Measurements from ENCODE around the gene NFATC4. TPM values are rescaled to one million over a fixed set of nuclear protein-coding genes. Genes with fewer than 3 reads are reported as not detected.

NFATC4 gene
- total and polyA plus RNA-seq, 9 donors, result 25.9 to 288 (median 157) TPM

DNA sequence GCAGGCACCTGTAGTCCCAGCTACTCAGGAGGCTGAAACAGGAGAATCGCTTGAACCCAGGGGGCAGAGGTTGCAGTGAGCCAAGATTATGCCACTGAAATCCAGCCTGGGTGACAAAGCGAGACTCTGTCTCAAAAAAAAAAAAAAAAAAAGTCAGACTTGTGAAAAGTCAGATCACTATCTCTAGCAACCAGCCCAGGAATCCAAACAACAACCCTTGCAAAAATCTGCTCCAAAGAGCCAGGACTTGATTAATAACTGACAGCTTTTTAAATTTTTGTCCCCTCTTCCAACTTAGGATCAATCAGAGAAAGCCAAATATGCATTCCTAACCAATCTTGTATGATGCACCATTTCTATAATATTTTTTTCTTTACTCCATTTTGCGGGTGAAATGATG, 7.7 kb upstream of the NFATC4 start:
- intact Hi-C loops (cut with DNase I), result loop anchor here in 2 of 4 donors (5.0 to 10.0 kb wide), 2 partner anchors 33 to 215 kb away; partner anchors contain the start of genes EMC9 (in 1 of the 2), PSME2 (in 1 of the 2) and RNF31 (in 1 of the 2)

DNA sequence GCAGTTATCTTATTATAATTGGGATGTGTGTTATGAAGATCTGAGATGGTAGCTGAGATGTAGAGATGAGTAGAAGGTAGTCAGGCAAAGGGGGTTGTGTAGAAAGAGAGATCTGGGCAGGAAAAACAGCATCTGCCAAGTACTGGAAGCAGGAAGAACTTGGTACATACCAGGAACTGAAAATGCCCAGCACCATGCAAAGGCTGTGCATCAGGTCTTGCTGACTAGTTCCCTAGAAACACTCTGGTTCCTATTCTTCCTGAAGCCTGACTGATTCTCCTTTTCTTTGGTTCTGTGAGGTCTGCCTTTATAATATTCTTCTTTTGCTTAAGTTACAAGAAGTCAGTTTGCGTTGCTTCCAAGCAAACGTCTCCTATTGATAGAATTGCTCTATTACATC, 6.7 kb upstream of the NFATC4 start:
- TF ChIP-seq, protein P1, sequence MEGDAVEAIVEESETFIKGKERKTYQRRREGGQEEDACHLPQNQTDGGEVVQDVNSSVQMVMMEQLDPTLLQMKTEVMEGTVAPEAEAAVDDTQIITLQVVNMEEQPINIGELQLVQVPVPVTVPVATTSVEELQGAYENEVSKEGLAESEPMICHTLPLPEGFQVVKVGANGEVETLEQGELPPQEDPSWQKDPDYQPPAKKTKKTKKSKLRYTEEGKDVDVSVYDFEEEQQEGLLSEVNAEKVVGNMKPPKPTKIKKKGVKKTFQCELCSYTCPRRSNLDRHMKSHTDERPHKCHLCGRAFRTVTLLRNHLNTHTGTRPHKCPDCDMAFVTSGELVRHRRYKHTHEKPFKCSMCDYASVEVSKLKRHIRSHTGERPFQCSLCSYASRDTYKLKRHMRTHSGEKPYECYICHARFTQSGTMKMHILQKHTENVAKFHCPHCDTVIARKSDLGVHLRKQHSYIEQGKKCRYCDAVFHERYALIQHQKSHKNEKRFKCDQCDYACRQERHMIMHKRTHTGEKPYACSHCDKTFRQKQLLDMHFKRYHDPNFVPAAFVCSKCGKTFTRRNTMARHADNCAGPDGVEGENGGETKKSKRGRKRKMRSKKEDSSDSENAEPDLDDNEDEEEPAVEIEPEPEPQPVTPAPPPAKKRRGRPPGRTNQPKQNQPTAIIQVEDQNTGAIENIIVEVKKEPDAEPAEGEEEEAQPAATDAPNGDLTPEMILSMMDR (IDR thresholded peaks at IDR 0.05), result no peak
- no peak for TF ChIP-seq EP300 (IDR thresholded peaks at IDR 0.05)
- Histone ChIP-seq H3K4me3 (no peak overlapping the region), H3K27ac (no peak overlapping the region), H3K9me3 (no peaks in the 10 kb centered on the region), H3K27me3 (no peaks in the 10 kb centered on the region), H3K4me1 (ENCODE audit: insufficient read depth) (no peaks in the 10 kb centered on the region), H3K36me3 (no peaks in the 10 kb centered on the region)
- DNase-seq, result no peak
- intact Hi-C loops (cut with DNase I), result loop anchor here in 2 of 4 donors (5.0 to 10.0 kb wide), 2 partner anchors 34 to 217 kb away; partner anchors contain the start of genes EMC9 (in 1 of the 2), PSME2 (in 1 of the 2) and RNF31 (in 1 of the 2)
- WGBS, 3 donors, result 50 to 58% (median 57%) methylated on average over 2 of the region's 2 CpGs

More for the DNA sequence above, 7.7 kb upstream of the NFATC4 start:
- H3K27me3 ChIP-seq, result no peaks in the 10 kb centered on the region
- no peak overlapping the region for H3K27ac ChIP-seq
- DNase-seq, result no peak
- no peak overlapping the region for H3K4me3 ChIP-seq
- H3K9me3 ChIP-seq, result no peaks in the 10 kb centered on the region
- H3K4me1 ChIP-seq (ENCODE audit: insufficient read depth), result no peaks in the 10 kb centered on the region
- TF ChIP-seq POLR2A (IDR thresholded peaks at IDR 0.05) (no peak), EP300 (IDR thresholded peaks at IDR 0.05) (no peak)
- TF ChIP-seq, protein P1 (IDR thresholded peaks at IDR 0.05), result no peak
- no peaks in the 10 kb centered on the region for H3K36me3 ChIP-seq
- 92 to 97% (median 96%) methylated on average over 3 of the region's 3 CpGs for WGBS, 3 donors

DNA sequence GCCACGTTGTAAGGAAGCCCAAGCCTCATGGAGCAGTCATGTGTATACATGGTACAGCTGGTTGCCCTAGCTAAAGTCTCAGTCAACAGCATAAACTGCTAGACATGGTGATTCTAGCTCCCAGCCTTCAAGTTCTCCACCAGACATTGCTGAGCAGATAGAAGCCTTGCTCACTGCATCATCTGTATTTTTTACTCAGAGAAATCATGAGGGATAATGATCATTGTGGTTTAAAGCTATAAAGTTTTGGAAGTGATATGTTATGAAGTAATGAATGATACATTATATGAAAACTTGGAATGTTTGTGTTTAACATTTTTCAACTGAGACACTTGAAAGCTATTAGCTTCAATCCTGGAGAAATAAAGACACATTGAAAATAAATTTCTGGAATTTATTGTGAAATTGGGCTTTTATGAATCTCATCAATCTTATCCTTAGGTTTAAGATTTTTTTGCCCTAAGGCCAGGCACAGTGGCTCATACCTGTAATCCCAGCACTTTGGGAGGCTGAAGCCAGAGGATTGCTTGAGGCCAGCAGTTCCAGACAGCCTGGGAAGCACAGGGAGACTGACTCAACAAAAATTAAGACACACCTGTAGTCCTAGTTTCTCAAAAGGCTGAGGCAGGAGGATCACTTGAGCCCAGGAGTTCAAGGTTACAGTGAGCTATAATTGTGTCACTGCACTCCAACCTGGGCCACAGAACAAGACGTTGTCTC, 5.6 kb upstream of the NFATC4 start:
- DNase-seq, result no peak
- no peaks in the 10 kb centered on the region for H3K9me3 ChIP-seq

DNA sequence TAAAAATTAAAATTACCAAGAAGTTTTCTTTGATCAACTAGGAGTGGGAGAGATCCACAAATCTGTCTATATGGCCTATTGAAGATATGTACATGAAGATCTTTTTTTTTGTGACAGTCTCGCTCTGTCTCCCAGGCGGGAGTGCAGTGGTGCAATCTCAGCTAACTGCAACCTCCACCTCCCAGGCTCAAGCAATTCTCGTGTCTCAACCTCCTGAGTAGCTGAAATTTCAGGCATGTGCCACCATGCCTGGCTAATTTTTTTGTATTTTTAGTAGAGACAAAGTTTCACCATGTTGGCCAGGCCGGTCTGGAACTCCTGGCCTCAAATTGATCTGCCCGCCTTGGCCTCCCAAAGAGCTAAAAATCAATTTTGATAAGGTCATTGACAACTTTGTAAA, 4.6 kb upstream of the NFATC4 start:
- 90 to 92% (median 91%) methylated on average over 5 of the region's 5 CpGs for WGBS, 3 donors
- Histone ChIP-seq H3K27ac (no peak overlapping the region), H3K9me3 (no peaks in the 10 kb centered on the region), H3K36me3 (no peaks in the 10 kb centered on the region), H3K4me1 (ENCODE audit: insufficient read depth) (no peaks in the 10 kb centered on the region), H3K4me3 (no peak overlapping the region), H3K27me3 (no peaks in the 10 kb centered on the region)
- TF ChIP-seq EP300 (IDR thresholded peaks at IDR 0.05) (no peak), POLR2A (IDR thresholded peaks at IDR 0.05) (no peak)
- TF ChIP-seq, protein P1 (IDR thresholded peaks at IDR 0.05), result no peak
- DNase-seq, result no peak
- intact Hi-C loops (cut with DNase I), result loop anchor here in 2 of 4 donors (5.0 to 10.0 kb wide), 2 partner anchors 36 to 219 kb away; partner anchors contain the start of genes EMC9 (in 1 of the 2), PSME2 (in 1 of the 2) and RNF31 (in 1 of the 2)

More for the DNA sequence above, 5.6 kb upstream of the NFATC4 start:
- H3K27me3 ChIP-seq, result no peaks in the 10 kb centered on the region
- no peaks in the 10 kb centered on the region for H3K4me1 ChIP-seq (ENCODE audit: insufficient read depth)
- no peak overlapping the region for H3K4me3 ChIP-seq
- H3K27ac ChIP-seq, result no peak overlapping the region
- WGBS, 3 donors, result 29 to 36% (median 31%) methylated on average over 2 of the region's 2 CpGs
- intact Hi-C loops (cut with DNase I), result loop anchor here in 2 of 4 donors (5.0 to 10.0 kb wide), 2 partner anchors 35 to 218 kb away; partner anchors contain the start of genes EMC9 (in 1 of the 2), PSME2 (in 1 of the 2) and RNF31 (in 1 of the 2)
- no peaks in the 10 kb centered on the region for H3K36me3 ChIP-seq
- no peak for TF ChIP-seq POLR2A (IDR thresholded peaks at IDR 0.05)
- TF ChIP-seq, protein P1 (IDR thresholded peaks at IDR 0.05), result no peak
